ENCODE results near the gene RFX7.
"Not testable (repeated sequence)": the region's sequence is repeated elsewhere in the genome, so short reads cannot be mapped to it uniquely, and the experiment has no call there.

RFX7 gene

GRCh38 chr15:56165234-56165633 lies 78.4 kb downstream of the RFX7 start:
- Histone ChIP-seq H2AK5ac (ENCODE audit: low read length, severe bottlenecking) (no peak overlapping the region), H3K4me2 (ENCODE audit: low read length, poor library complexity, severe bottlenecking) (no peak overlapping the region), H2BK5ac (ENCODE audit: low read depth, low read length, poor library complexity, severe bottlenecking) (no peak overlapping the region), H4K8ac (ENCODE audit: low read length) (no peak overlapping the region), H2BK12ac (ENCODE audit: low read length in 2 of 2) (no peak overlapping the region), H3K9me3 (ENCODE audit: control insufficient read depth, low read length) (no peaks in the 10 kb centered on the region), H3K36me3 (ENCODE audit: control insufficient read depth in 1 of 2, insufficient read depth in 2 of 2, low read depth in 1 of 2, low read length in 2 of 2) (peaks cover 0 to 3% of the 10 kb centered on the region in 2 experiments), H3K4me1 (ENCODE audit: control insufficient read depth, insufficient read depth, low read depth, low read length) (peaks cover 2% of the 10 kb centered on the region), H3K4me3 (ENCODE audit: insufficient read depth in 1 of 2, low read depth in 1 of 2, low read length in 2 of 2) (no peak overlapping the region), H2AFZ (ENCODE audit: low read depth, low read length) (no peak overlapping the region), H3K23ac (ENCODE audit: low read length in 2 of 2) (no peak overlapping the region), H3K9ac (ENCODE audit: low read length) (no peak overlapping the region), H3K27ac (ENCODE audit: low read length, poor library complexity, severe bottlenecking) (no peak overlapping the region), H3K79me1 (replicated peaks; ENCODE audit: low read length, poor library complexity, severe bottlenecking) (peaks cover 16% of the 10 kb centered on the region), H2BK120ac (ENCODE audit: low read depth, low read length) (no peak overlapping the region), H3K4ac (ENCODE audit: low read depth in 1 of 2, low read length in 2 of 2) (no peak overlapping the region), H3K27me3 (ENCODE audit: control insufficient read depth in 1 of 2, insufficient read depth in 1 of 2, low read length in 2 of 2) (no peaks in the 10 kb centered on the region), H3K14ac (ENCODE audit: low read length in 2 of 2) (no peak overlapping the region), H3K18ac (ENCODE audit: low read depth in 1 of 2, low read length in 2 of 2) (no peak overlapping the region), H4K91ac (ENCODE audit: low read length) (no peak overlapping the region), H2BK15ac (ENCODE audit: low read depth, poor library complexity, severe bottlenecking) (no peak overlapping the region)
- DNase-seq: no peak
- 100% methylated on average over 2 of the region's 2 CpGs for WGBS

- no peak overlapping the region for H3K14ac ChIP-seq (ENCODE audit: low read length in 2 of 2)
- H2BK120ac ChIP-seq (ENCODE audit: low read depth, low read length): no peak overlapping the region
- H3K4me2 ChIP-seq (ENCODE audit: low read length, poor library complexity, severe bottlenecking): no peak overlapping the region
- H2AFZ ChIP-seq (ENCODE audit: low read depth, low read length): no peak overlapping the region
- no peak overlapping the region for H3K4me3 ChIP-seq (ENCODE audit: insufficient read depth in 1 of 2, low read depth in 1 of 2, low read length in 2 of 2)
- no peak overlapping the region for H4K8ac ChIP-seq (ENCODE audit: low read length)
- no peak overlapping the region for H4K91ac ChIP-seq (ENCODE audit: low read length)
- H3K27me3 ChIP-seq (ENCODE audit: control insufficient read depth in 1 of 2, insufficient read depth in 1 of 2, low read length in 2 of 2): no peaks in the 10 kb centered on the region
- no peak overlapping the region for H3K23ac ChIP-seq (ENCODE audit: low read length in 2 of 2)
- no peak for DNase-seq
- no peak overlapping the region for H2AK5ac ChIP-seq (ENCODE audit: low read length, severe bottlenecking)
- H3K9ac ChIP-seq (ENCODE audit: low read length): no peak overlapping the region
- no peak overlapping the region for H3K4ac ChIP-seq (ENCODE audit: low read depth in 1 of 2, low read length in 2 of 2)
- no peak overlapping the region for H3K18ac ChIP-seq (ENCODE audit: low read depth in 1 of 2, low read length in 2 of 2)
- no peak overlapping the region for H3K27ac ChIP-seq (ENCODE audit: low read length, poor library complexity, severe bottlenecking)
- H2BK12ac ChIP-seq (ENCODE audit: low read length in 2 of 2): no peak overlapping the region
- H3K4me1 ChIP-seq (ENCODE audit: control insufficient read depth, insufficient read depth, low read depth, low read length): peaks cover 2% of the 10 kb centered on the region
- H2BK15ac ChIP-seq (ENCODE audit: low read depth, poor library complexity, severe bottlenecking): no peak overlapping the region
- no peaks in the 10 kb centered on the region for H3K9me3 ChIP-seq (ENCODE audit: control insufficient read depth, low read length)
- peaks cover 13% of the 10 kb centered on the region for H3K79me1 ChIP-seq (replicated peaks; ENCODE audit: low read length, poor library complexity, severe bottlenecking)
- H3K36me3 ChIP-seq (ENCODE audit: control insufficient read depth in 1 of 2, insufficient read depth in 2 of 2, low read depth in 1 of 2, low read length in 2 of 2): peaks cover 0 to 15% of the 10 kb centered on the region in 2 experiments
- no CpG with 5 or more reads among the region's 1 CpG for WGBS
- H2BK5ac ChIP-seq (ENCODE audit: low read depth, low read length, poor library complexity, severe bottlenecking): no peak overlapping the region
Measured at GRCh38 chr15:56160966-56161365, 82.7 kb downstream of the RFX7 start.

- Histone ChIP-seq H3K4me3 (ENCODE audit: insufficient read depth in 1 of 2, low read depth in 1 of 2, low read length in 2 of 2) (no peak overlapping the region), H4K8ac (ENCODE audit: low read length) (no peak overlapping the region), H3K36me3 (ENCODE audit: control insufficient read depth in 1 of 2, insufficient read depth in 2 of 2, low read depth in 1 of 2, low read length in 2 of 2) (peaks cover 0 to 18% of the 10 kb centered on the region in 2 experiments), H3K23ac (ENCODE audit: low read length in 2 of 2) (no peak overlapping the region), H3K18ac (ENCODE audit: low read depth in 1 of 2, low read length in 2 of 2) (no peak overlapping the region), H3K27ac (ENCODE audit: low read length, poor library complexity, severe bottlenecking) (no peak overlapping the region), H2BK12ac (ENCODE audit: low read length in 2 of 2) (no peak overlapping the region), H3K4me2 (ENCODE audit: low read length, poor library complexity, severe bottlenecking) (no peak overlapping the region), H3K27me3 (ENCODE audit: control insufficient read depth in 1 of 2, insufficient read depth in 1 of 2, low read length in 2 of 2) (no peaks in the 10 kb centered on the region), H3K9ac (ENCODE audit: low read length) (no peak overlapping the region), H2BK15ac (ENCODE audit: low read depth, poor library complexity, severe bottlenecking) (no peak overlapping the region), H3K4ac (ENCODE audit: low read depth in 1 of 2, low read length in 2 of 2) (no peak overlapping the region), H3K79me1 (replicated peaks; ENCODE audit: low read length, poor library complexity, severe bottlenecking) (peaks cover 3% of the 10 kb centered on the region), H2AK5ac (ENCODE audit: low read length, severe bottlenecking) (no peak overlapping the region), H4K91ac (ENCODE audit: low read length) (no peak overlapping the region), H3K14ac (ENCODE audit: low read length in 2 of 2) (no peak overlapping the region), H3K9me3 (ENCODE audit: control insufficient read depth, low read length) (peaks cover 7% of the 10 kb centered on the region), H2BK120ac (ENCODE audit: low read depth, low read length) (no peak overlapping the region), H2BK5ac (ENCODE audit: low read depth, low read length, poor library complexity, severe bottlenecking) (no peak overlapping the region), H3K4me1 (ENCODE audit: control insufficient read depth, insufficient read depth, low read depth, low read length) (no peaks in the 10 kb centered on the region), H2AFZ (ENCODE audit: low read depth, low read length) (no peak overlapping the region)
- WGBS: no CpG with 5 or more reads among the region's 3 CpGs
- DNase-seq: no peak
Measured at GRCh38 chr15:56156877-56157276, 86.8 kb downstream of the RFX7 start.

GRCh38 chr15:56155278-56155677 lies 88.4 kb downstream of the RFX7 start:
- H2BK12ac ChIP-seq (ENCODE audit: low read length in 2 of 2); H3K27ac ChIP-seq (ENCODE audit: low read length, poor library complexity, severe bottlenecking); H2BK120ac ChIP-seq (ENCODE audit: low read depth, low read length); H3K79me1 ChIP-seq (replicated peaks; ENCODE audit: low read length, poor library complexity, severe bottlenecking); H4K91ac ChIP-seq (ENCODE audit: low read length); DNase-seq; H2AFZ ChIP-seq (ENCODE audit: low read depth, low read length); H3K14ac ChIP-seq (ENCODE audit: low read length in 2 of 2); H3K18ac ChIP-seq (ENCODE audit: low read depth in 1 of 2, low read length in 2 of 2); H3K4me2 ChIP-seq (ENCODE audit: low read length, poor library complexity, severe bottlenecking); H3K9me3 ChIP-seq (ENCODE audit: control insufficient read depth, low read length); H3K9ac ChIP-seq (ENCODE audit: low read length); H3K4ac ChIP-seq (ENCODE audit: low read depth in 1 of 2, low read length in 2 of 2); H3K27me3 ChIP-seq (ENCODE audit: control insufficient read depth in 1 of 2, insufficient read depth in 1 of 2, low read length in 2 of 2); H2BK15ac ChIP-seq (ENCODE audit: low read depth, poor library complexity, severe bottlenecking); H3K4me1 ChIP-seq (ENCODE audit: control insufficient read depth, insufficient read depth, low read depth, low read length); H3K4me3 ChIP-seq (ENCODE audit: insufficient read depth in 1 of 2, low read depth in 1 of 2, low read length in 2 of 2); H3K23ac ChIP-seq (ENCODE audit: low read length in 2 of 2); H4K8ac ChIP-seq (ENCODE audit: low read length); H2AK5ac ChIP-seq (ENCODE audit: low read length, severe bottlenecking); H2BK5ac ChIP-seq (ENCODE audit: low read depth, low read length, poor library complexity, severe bottlenecking): not testable (repeated sequence)
- 100% methylated on average over 7 of the region's 10 CpGs for WGBS
- peaks cover 0 to 18% of the 10 kb centered on the region in 2 experiments for H3K36me3 ChIP-seq (ENCODE audit: control insufficient read depth in 1 of 2, insufficient read depth in 2 of 2, low read depth in 1 of 2, low read length in 2 of 2)

All from mesenchymal stem cell (in vitro differentiated cells and primary cell).